Brain microvascular endothelial cell (primary cell): Measurements from ENCODE around the gene ARL5C.

Experiments
- DNase-seq: peaks from one replicate; pipeline ENCODE4 v3.0.0-alpha.2; 2020
- H3K27ac ChIP-seq: fragments of 250-450 bp; sonication (Bioruptor Pico); 2 replicates; pipeline ENCODE4 v1.5.1; 2020; ENCODE audit warnings: mild to moderate bottlenecking, moderate library complexity
- H3K27me3 ChIP-seq: fragments of 250-450 bp; sonication (Bioruptor Pico); replicated peaks from 2 replicates; pipeline ENCODE4 v1.5.1; 2020; ENCODE audit warnings: mild to moderate bottlenecking
- H3K36me3 ChIP-seq: fragments of 250-450 bp; sonication (Bioruptor Pico); replicated peaks from 2 replicates; pipeline ENCODE4 v1.5.1; 2020; ENCODE audit warnings: mild to moderate bottlenecking
- H3K4me3 ChIP-seq: 2 replicates; pipeline ENCODE4 v1.5.1; 2011; ENCODE audit warnings: low read depth, mild to moderate bottlenecking, control low read depth, low read length, moderate library complexity
- CTCF ChIP-seq: IDR thresholded peaks from 2 replicates; pipeline ENCODE4 v1.5.1; 2011; ENCODE audit warnings: low read depth, mild to moderate bottlenecking, moderate library complexity, low read length, control low read depth, inconsistent platforms; ENCODE audit errors: missing control alignments
- in situ Hi-C: cut with HindIII; loops from 2 replicates; pipeline ENCODE4 v1.10.0; 2017; ENCODE audit warnings: low sequenced_read_pairs, low pct_ligation_motif_present

The ARL5C gene

GRCh38 chr17:39193346-39193745 is 27.4 kb upstream of the ARL5C start:
- no peak overlapping the region for H3K4me3 ChIP-seq
- no peak for TF ChIP-seq CTCF
- no peak overlapping the region for H3K27ac ChIP-seq
- peaks cover 30% of the 10 kb centered on the region for H3K36me3 ChIP-seq
- in situ Hi-C loops, result no loop called here
- no peaks in the 10 kb centered on the region for H3K27me3 ChIP-seq
- no peak for DNase-seq

GRCh38 chr17:39192901-39193300 is 26.9 kb upstream of the ARL5C start:
- H3K27me3 ChIP-seq, result no peaks in the 10 kb centered on the region
- peaks cover 33% of the 10 kb centered on the region for H3K36me3 ChIP-seq
- DNase-seq, result no peak
- TF ChIP-seq CTCF, result no peak
- in situ Hi-C loops, result no loop called here
- no peak overlapping the region for H3K27ac ChIP-seq
- H3K4me3 ChIP-seq, result no peak overlapping the region

GRCh38 chr17:39191750-39192510 is 26.0 kb upstream of the ARL5C start:
- H3K27ac ChIP-seq, result no peak overlapping the region
- peaks cover 42% of the 10 kb centered on the region for H3K36me3 ChIP-seq
- TF ChIP-seq CTCF, result no peak
- DNase-seq, result no peak
- H3K4me3 ChIP-seq, result no peak overlapping the region
- in situ Hi-C loops, result no loop called here
- no peaks in the 10 kb centered on the region for H3K27me3 ChIP-seq

- Histone ChIP-seq H3K4me3 (no peak overlapping the region), H3K27me3 (no peaks in the 10 kb centered on the region), H3K27ac (no peak overlapping the region), H3K36me3 (peaks cover 60% of the 10 kb centered on the region)
- no peak for DNase-seq
- in situ Hi-C loops, result no loop called here
- no peak for TF ChIP-seq CTCF
Observed at GRCh38 chr17:39187152-39187830, 21.3 kb upstream of the ARL5C start.

- H3K27me3 ChIP-seq, result no peaks in the 10 kb centered on the region
- peaks cover 64% of the 10 kb centered on the region for H3K36me3 ChIP-seq
- in situ Hi-C loops, result no loop called here
- DNase-seq, result no peak
- H3K27ac ChIP-seq, result no peak overlapping the region
- no peak overlapping the region for H3K4me3 ChIP-seq
- no peak for TF ChIP-seq CTCF
Observed at GRCh38 chr17:39186481-39187002, 20.6 kb upstream of the ARL5C start.
